Occipital lobe (tissue), 2 donors: ENCODE results near the gene TLR1. TPM values are rescaled to one million over a fixed set of nuclear protein-coding genes. Genes with fewer than 3 reads are reported as not detected.
"Not testable (repeated sequence)": the region's sequence is repeated elsewhere in the genome, so short reads cannot be mapped to it uniquely, and the experiment has no call there.

Source experiments
- DNase-seq: peaks from one replicate; lab custom pipeline; 2025; lab: John Stamatoyannopoulos, UW
- total RNA-seq: library from RNA; depleted of rRNA; stranded (reverse); fragments of >200 nt; gene quantifications from one replicate; pipeline ENCODE4 v1.2.3, GENCODE V29; 2014

TLR1 gene
- total RNA-seq, 1 donor from 2014 or later, result 10.5 TPM

- DNase-seq, result not testable (repeated sequence)
Measured at GRCh38 chr4:38777925-38778324, 26.7 kb downstream of the TLR1 start.

GRCh38 chr4:38775326-38775725 is 29.3 kb downstream of the TLR1 start:
- DNase-seq, result no peak

- DNase-seq, result no peak
Measured at GRCh38 chr4:38774181-38774955, 30.2 kb downstream of the TLR1 start.

- not testable (repeated sequence) for DNase-seq
Measured at GRCh38 chr4:38770281-38770680, 34.3 kb downstream of the TLR1 start.

- no peak for DNase-seq
Measured at GRCh38 chr4:38769857-38770256, 34.7 kb downstream of the TLR1 start.

- DNase-seq, result no peak
Measured at GRCh38 chr4:38769441-38769840, 35.1 kb downstream of the TLR1 start.

- no peak for DNase-seq
Measured at GRCh38 chr4:38768968-38769394, 35.6 kb downstream of the TLR1 start.

GRCh38 chr4:38766940-38767339 is 37.7 kb downstream of the TLR1 start:
- DNase-seq, result not testable (repeated sequence)

GRCh38 chr4:38765382-38765781 is 39.2 kb downstream of the TLR1 start:
- no peak for DNase-seq

GRCh38 chr4:38764277-38764676 is 40.3 kb downstream of the TLR1 start:
- DNase-seq, result no peak

- DNase-seq, result no peak
Measured at GRCh38 chr4:38762560-38762959, 42.0 kb downstream of the TLR1 start.

- DNase-seq, result no peak
Measured at GRCh38 chr4:38759790-38760122, 44.8 kb downstream of the TLR1 start.

- DNase-seq, result peak; percentile 69
Measured at GRCh38 chr4:38759113-38759789, 45.3 kb downstream of the TLR1 start.

GRCh38 chr4:38757945-38758600 is 46.5 kb downstream of the TLR1 start:
- DNase-seq, result no peak

- DNase-seq, result no peak
Measured at GRCh38 chr4:38752941-38753806, 51.4 kb downstream of the TLR1 start.

GRCh38 chr4:38752372-38752940 is 52.1 kb downstream of the TLR1 start:
- no peak for DNase-seq

- no peak for DNase-seq
Measured at GRCh38 chr4:38751341-38752010, 53.1 kb downstream of the TLR1 start.

GRCh38 chr4:38749336-38749735 is 55.3 kb downstream of the TLR1 start:
- no peak for DNase-seq

GRCh38 chr4:38747629-38748028 is 57.0 kb downstream of the TLR1 start:
- DNase-seq, result no peak
